ENCODE data around the gene DTNB.
"Not testable (repeated sequence)": the region's sequence is repeated elsewhere in the genome, so short reads cannot be mapped to it uniquely, and the experiment has no call there.

Gene DTNB

GRCh38 chr2:25671622-25672021 lies 1.8 kb downstream of the DTNB start:
- DNase-seq (ENCODE audit: low read depth) = no peak
- TF ChIP-seq CTCF (conservative IDR thresholded peaks at IDR 0.05; ENCODE audit: low read depth, low read length) = no peak
- H3K4me3 ChIP-seq (ENCODE audit: low read depth, low read length) = no peak overlapping the region

GRCh38 chr2:25669520-25669919 lies 3.9 kb downstream of the DTNB start:
- no peak for TF ChIP-seq CTCF (conservative IDR thresholded peaks at IDR 0.05; ENCODE audit: low read depth, low read length)

GRCh38 chr2:25666218-25666617 lies 7.2 kb downstream of the DTNB start:
- DNase-seq (ENCODE audit: low read depth) = no peak
- H3K4me3 ChIP-seq (ENCODE audit: low read depth, low read length) = no peak overlapping the region
- TF ChIP-seq CTCF (conservative IDR thresholded peaks at IDR 0.05; ENCODE audit: low read depth, low read length) = no peak

More at GRCh38 chr2:25669520-25669919, 3.9 kb downstream of the DTNB start:
- H3K4me3 ChIP-seq (ENCODE audit: low read depth, low read length) = no peak overlapping the region
- DNase-seq (ENCODE audit: low read depth) = no peak

GRCh38 chr2:25665429-25665828 lies 7.9 kb downstream of the DTNB start:
- H3K4me3 ChIP-seq (ENCODE audit: low read depth, low read length); DNase-seq (ENCODE audit: low read depth): not testable (repeated sequence)

- DNase-seq (ENCODE audit: low read depth) = no peak
- H3K4me3 ChIP-seq (ENCODE audit: low read depth, low read length) = no peak overlapping the region
- no peak for TF ChIP-seq CTCF (conservative IDR thresholded peaks at IDR 0.05; ENCODE audit: low read depth, low read length)
These were observed 8.4 kb downstream of the DTNB start for GRCh38 chr2:25664965-25665307.

- peak overlapping the region; percentile 15 for H3K4me3 ChIP-seq (ENCODE audit: low read depth, low read length)
These were observed 9.0 kb downstream of the DTNB start for GRCh38 chr2:25664183-25664964.

GRCh38 chr2:25655316-25655715 lies 18.1 kb downstream of the DTNB start:
- no peak for TF ChIP-seq CTCF (conservative IDR thresholded peaks at IDR 0.05; ENCODE audit: low read depth, low read length)
- DNase-seq (ENCODE audit: low read depth) = no peak
- H3K4me3 ChIP-seq (ENCODE audit: low read depth, low read length) = no peak overlapping the region

More at GRCh38 chr2:25664183-25664964, 9.0 kb downstream of the DTNB start:
- TF ChIP-seq CTCF (conservative IDR thresholded peaks at IDR 0.05; ENCODE audit: low read depth, low read length) = peak; percentile 91
- peak; percentile 88 for DNase-seq (ENCODE audit: low read depth)

Measured in choroid plexus epithelial cell (primary cell).